ENCODE data around the gene CCT7.

- TF ChIP-seq POLR2A (IDR thresholded peaks at IDR 0.05) (no peak), CTCF (IDR thresholded peaks at IDR 0.05) (no peak)
These were observed 57.0 kb downstream of the CCT7 start for GRCh38 chr2:73291093-73291460.
